Measurements from ENCODE around the gene SCGN. TPM values are rescaled to one million over a fixed set of nuclear protein-coding genes. Genes with fewer than 3 reads are reported as not detected.

The SCGN gene
- total RNA-seq, 4 donors from 2014 or later = not detected

GRCh38 chr6:25659633-25660368 is 7.8 kb downstream of the SCGN start:
- 13 to 21% methylated on average over 4 of the region's 4 CpGs for WGBS, 2 donors

GRCh38 chr6:25660512-25660911 is 8.5 kb downstream of the SCGN start:
- H3K4me1 ChIP-seq = no peaks in the 10 kb centered on the region
- TF ChIP-seq CTCF (IDR thresholded peaks at IDR 0.05) = no peak
- TF ChIP-seq POLR2A (IDR thresholded peaks at IDR 0.05) = no peak
- DNase-seq = no peak
- no peaks in the 10 kb centered on the region for H3K9me3 ChIP-seq
- peaks cover 0 to 12% (median 0%) of the 10 kb centered on the region in 4 donors for H3K27me3 ChIP-seq
- H3K36me3 ChIP-seq = no peaks in the 10 kb centered on the region
- intact Hi-C loops (cut with DNase I) = no loop called here
- H3K27ac ChIP-seq = no peak overlapping the region
- H3K4me3 ChIP-seq = no peak overlapping the region

More at GRCh38 chr6:25659633-25660368, 7.8 kb downstream of the SCGN start:
- DNase-seq = no peak
- H3K4me3 ChIP-seq = no peak overlapping the region
- H3K36me3 ChIP-seq = no peaks in the 10 kb centered on the region
- no peak overlapping the region for H3K27ac ChIP-seq
- peaks cover 0 to 13% (median 0%) of the 10 kb centered on the region in 4 donors for H3K27me3 ChIP-seq
- intact Hi-C loops (cut with DNase I) = no loop called here
- TF ChIP-seq POLR2A (IDR thresholded peaks at IDR 0.05) = no peak
- no peak for TF ChIP-seq CTCF (IDR thresholded peaks at IDR 0.05)
- H3K4me1 ChIP-seq = no peaks in the 10 kb centered on the region
- H3K9me3 ChIP-seq = no peaks in the 10 kb centered on the region

DNA sequence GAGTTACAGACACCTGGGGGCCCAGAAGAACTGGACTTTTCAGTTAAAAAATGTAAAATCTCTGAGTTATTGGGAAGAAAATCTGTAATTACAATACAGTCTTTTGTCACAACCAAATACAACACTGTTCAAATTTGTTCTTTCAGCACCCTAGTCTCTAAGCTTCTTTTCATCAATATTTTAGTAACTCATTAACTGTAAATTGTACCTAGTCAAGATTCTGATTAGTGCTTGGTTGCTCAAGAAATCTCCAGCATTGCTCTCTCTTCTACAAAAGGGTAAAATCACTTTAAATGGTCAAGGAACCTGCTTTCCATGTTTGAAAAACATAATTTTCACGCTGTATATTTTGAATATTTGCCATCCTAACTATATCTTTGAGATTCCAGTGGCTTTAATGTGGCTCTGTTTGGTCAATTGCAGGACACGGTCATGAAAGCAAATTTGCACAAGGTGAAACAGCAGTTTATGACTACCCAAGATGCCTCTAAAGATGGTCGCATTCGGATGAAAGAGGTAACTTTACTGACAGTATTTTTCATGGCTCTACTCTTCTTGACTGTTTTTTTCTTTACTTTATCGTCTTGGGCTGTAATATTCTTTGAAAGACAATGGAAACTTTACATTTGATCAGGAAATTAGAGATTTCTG is 9.2 kb downstream of the SCGN start:
- DNase-seq = no peak
- Histone ChIP-seq H3K4me3 (no peak overlapping the region), H3K27ac (no peak overlapping the region), H3K4me1 (no peaks in the 10 kb centered on the region), H3K27me3 (peaks cover 0 to 8% (median 0%) of the 10 kb centered on the region in 4 donors), H3K9me3 (no peaks in the 10 kb centered on the region), H3K36me3 (no peaks in the 10 kb centered on the region)
- WGBS, 2 donors = 71 to 72% methylated on average over 5 of the region's 5 CpGs
- TF ChIP-seq POLR2A (IDR thresholded peaks at IDR 0.05) = no peak
- intact Hi-C loops (cut with DNase I) = no loop called here

DNA sequence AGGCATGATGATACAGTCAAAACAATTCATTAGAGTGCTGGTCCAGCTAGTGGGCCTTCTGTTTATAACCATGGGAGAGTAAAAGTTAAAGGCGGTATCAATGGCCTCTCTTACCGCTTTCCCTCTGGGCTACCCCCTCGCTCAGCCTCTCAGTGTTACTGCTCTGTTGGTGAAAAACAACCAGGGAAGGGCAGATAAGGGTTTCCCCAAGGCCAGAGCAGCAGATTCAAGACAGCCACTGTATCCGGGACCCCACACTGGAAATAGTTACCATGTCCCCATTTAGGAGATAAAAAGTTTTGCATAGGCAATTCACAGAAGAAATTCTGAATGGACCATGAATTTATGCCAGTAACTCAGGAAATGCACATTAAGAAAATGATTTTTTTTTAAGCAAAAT is 13.4 kb downstream of the SCGN start:
- WGBS, 2 donors = 81 to 90% methylated on average over 3 to 4 of the region's 4 CpGs
- intact Hi-C loops (cut with DNase I) = no loop called here
- DNase-seq = no peak
- Histone ChIP-seq H3K9me3 (no peaks in the 10 kb centered on the region), H3K4me1 (no peaks in the 10 kb centered on the region), H3K36me3 (no peaks in the 10 kb centered on the region), H3K27ac (no peak overlapping the region), H3K27me3 (peaks cover 0 to 5% (median 0%) of the 10 kb centered on the region in 4 donors), H3K4me3 (no peak overlapping the region)
- TF ChIP-seq CTCF (IDR thresholded peaks at IDR 0.05) = no peak
- TF ChIP-seq POLR2A (IDR thresholded peaks at IDR 0.05) = no peak

DNA sequence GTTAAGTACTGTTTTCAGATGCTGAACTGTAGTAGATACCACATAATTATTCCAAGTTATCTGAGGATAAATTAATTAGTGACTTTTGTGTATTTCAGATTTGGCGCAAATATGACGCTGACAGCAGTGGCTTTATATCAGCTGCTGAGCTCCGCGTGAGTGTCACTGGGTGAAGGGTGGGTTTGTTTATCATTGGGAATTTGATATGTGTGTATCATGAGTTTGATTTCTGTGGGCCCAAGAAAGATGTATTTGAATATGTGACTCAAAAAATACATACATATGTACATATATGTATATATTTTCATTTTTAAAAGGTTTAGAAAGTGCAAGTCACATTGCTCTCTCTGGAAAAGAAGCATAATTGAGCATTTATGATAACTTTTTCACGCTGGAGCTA is 17.4 kb downstream of the SCGN start:
- no peak for DNase-seq
- TF ChIP-seq CTCF (IDR thresholded peaks at IDR 0.05) (no peak), POLR2A (IDR thresholded peaks at IDR 0.05) (no peak)
- 81 to 95% methylated on average over 5 of the region's 5 CpGs for WGBS, 2 donors
- H3K4me1 ChIP-seq = no peaks in the 10 kb centered on the region
- intact Hi-C loops (cut with DNase I) = no loop called here
- H3K27me3 ChIP-seq = peaks cover 0 to 10% (median 0%) of the 10 kb centered on the region in 4 donors
- no peaks in the 10 kb centered on the region for H3K36me3 ChIP-seq
- H3K4me3 ChIP-seq = no peak overlapping the region
- H3K27ac ChIP-seq = no peak overlapping the region
- H3K9me3 ChIP-seq = no peaks in the 10 kb centered on the region

Data from esophagus squamous epithelium (tissue), 5 donors.